Neural cell (in vitro differentiated cells): ENCODE measurements around the gene RASSF4. TPM values are rescaled to one million over a fixed set of nuclear protein-coding genes. Genes with fewer than 3 reads are reported as not detected.

Source experiments
- H2AFZ ChIP-seq: fragments of 200-600, 300-800 bp; sonication (generic), shearing (Covaris generic); 2 replicates; pipeline ENCODE4 v1.6.0; 2014; ENCODE audit warnings: low read depth, mild to moderate bottlenecking, antibody characterized with exemption, low read length, moderate library complexity
- H3F3A ChIP-seq: fragments of 200-600 bp; shearing (Covaris generic); 2 replicates; pipeline ENCODE4 v1.6.1; 2016; ENCODE audit warnings: mild to moderate bottlenecking, moderate library complexity, mixed read lengths, antibody characterized with exemption, low read length; ENCODE audit not compliant: insufficient read depth, poor library complexity, severe bottlenecking
- H3K27ac ChIP-seq: fragments of 200-600, 300-800 bp; sonication (generic), shearing (Covaris generic); 2 replicates; pipeline ENCODE4 v1.5.1; 2014; ENCODE audit warnings: mild to moderate bottlenecking, low read length, moderate library complexity
- H3K27me3 ChIP-seq: fragments of 300-800, 200-600 bp; sonication (generic), shearing (Covaris generic); 2 replicates; pipeline ENCODE4 v1.6.0; 2014; ENCODE audit warnings: mild to moderate bottlenecking, low read depth, low read length, moderate library complexity; ENCODE audit not compliant: insufficient read depth
- H3K36me3 ChIP-seq: fragments of 300-800, 200-600 bp; sonication (generic), shearing (Covaris generic); 2 replicates; pipeline ENCODE4 v1.5.1; 2014; ENCODE audit warnings: mild to moderate bottlenecking, antibody characterized with exemption, low read length, moderate library complexity; ENCODE audit not compliant: insufficient read depth
- H3K4me2 ChIP-seq: fragments of 300-800, 200-600 bp; sonication (generic), shearing (Covaris generic); 2 replicates; pipeline ENCODE4 v1.6.0; 2014; ENCODE audit warnings: mild to moderate bottlenecking, low read length
- H3K4me3 ChIP-seq: fragments of 300-800, 200-600 bp; sonication (generic), shearing (Covaris generic); 2 replicates; pipeline ENCODE4 v1.5.1; 2014; ENCODE audit warnings: mild to moderate bottlenecking, low read length, moderate library complexity
- H3K79me2 ChIP-seq: fragments of 200-600 bp; shearing (Covaris generic); replicated peaks from 2 replicates; pipeline ENCODE4 v1.6.0; 2014; ENCODE audit warnings: mild to moderate bottlenecking, low read length, moderate library complexity; ENCODE audit not compliant: insufficient read depth
- H3K9ac ChIP-seq: fragments of 300-800, 200-600 bp; sonication (generic), shearing (Covaris generic); 2 replicates; pipeline ENCODE4 v1.6.1; 2016; ENCODE audit warnings: mild to moderate bottlenecking, low read length, mixed read lengths
- H3K9me2 ChIP-seq: fragments of 200-600 bp; shearing (Covaris generic); 2 replicates; pipeline ENCODE4 v1.6.1; 2016; ENCODE audit warnings: mild to moderate bottlenecking, low read length, mixed read lengths; ENCODE audit not compliant: insufficient read depth
- H3K9me3 ChIP-seq: fragments of 200-600, 300-800 bp; sonication (generic), shearing (Covaris generic); 2 replicates; pipeline ENCODE4 v1.6.1; 2016; ENCODE audit warnings: mild to moderate bottlenecking, mixed run types, low read length, moderate library complexity, mixed read lengths
- H4K20me1 ChIP-seq: fragments of 200-600 bp; shearing (Covaris generic); 2 replicates; pipeline ENCODE4 v1.6.1; 2016; ENCODE audit warnings: mild to moderate bottlenecking, mixed run types; ENCODE audit not compliant: insufficient read depth
- EP300 ChIP-seq: fragments of 450-650 bp; conservative IDR thresholded peaks from 2 replicates; pipeline ENCODE4 v1.6.1; 2014; ENCODE audit warnings: antibody characterized with exemption, mild to moderate bottlenecking, moderate library complexity; ENCODE audit not compliant: poor library complexity, severe bottlenecking
- EZH2 ChIP-seq: fragments of 200-600, 300-800 bp; shearing (Covaris generic), sonication (generic); IDR thresholded peaks from 2 replicates; pipeline ENCODE4 v1.6.1; 2014; ENCODE audit warnings: antibody characterized with exemption, low read length, borderline replicate concordance, mild to moderate bottlenecking; ENCODE audit not compliant: insufficient read depth, poor library complexity, severe bottlenecking
- MXI1 ChIP-seq: fragments of 450-650 bp; conservative IDR thresholded peaks from 2 replicates; pipeline ENCODE4 v1.6.1; 2014; ENCODE audit warnings: antibody characterized with exemption, mild to moderate bottlenecking; ENCODE audit not compliant: poor library complexity, severe bottlenecking
- POLR2AphosphoS5 ChIP-seq: IDR thresholded peaks from 2 replicates; pipeline ENCODE4 v1.6.1; 2012
- RAD21 ChIP-seq: fragments of 450-650 bp; conservative IDR thresholded peaks from 2 replicates; pipeline ENCODE4 v1.6.1; 2014; ENCODE audit warnings: antibody characterized with exemption, mild to moderate bottlenecking, moderate library complexity
- SMC3 ChIP-seq: fragments of 450-650 bp; conservative IDR thresholded peaks from 2 replicates; pipeline ENCODE4 v1.6.1; 2014; ENCODE audit warnings: antibody characterized with exemption, mild to moderate bottlenecking, moderate library complexity; ENCODE audit not compliant: poor library complexity
- TAF1 ChIP-seq: IDR thresholded peaks from 2 replicates; pipeline ENCODE4 v1.6.1; 2012; ENCODE audit warnings: low read depth
- polyA plus RNA-seq: library from polyadenylated mRNA; depleted of rRNA; stranded (reverse); fragments of >200 nt; gene quantifications from 2 replicates; pipeline ENCODE4 v1.2.3, GENCODE V29; 2014
- TF ChIP-seq, protein P1 (sequence below): IDR thresholded peaks from 2 replicates; pipeline ENCODE4 v1.6.1; 2012; ENCODE audit warnings: borderline replicate concordance
- TF ChIP-seq, protein P2 (sequence below): fragments of 450-650 bp; IDR thresholded peaks from 2 replicates; pipeline ENCODE4 v1.5.1; 2014; ENCODE audit warnings: antibody characterized with exemption, mild to moderate bottlenecking, moderate library complexity; ENCODE audit not compliant: poor library complexity, severe bottlenecking

Gene RASSF4
- polyA plus RNA-seq, 1 donor from 2014 or later = 10.2 TPM

DNA sequence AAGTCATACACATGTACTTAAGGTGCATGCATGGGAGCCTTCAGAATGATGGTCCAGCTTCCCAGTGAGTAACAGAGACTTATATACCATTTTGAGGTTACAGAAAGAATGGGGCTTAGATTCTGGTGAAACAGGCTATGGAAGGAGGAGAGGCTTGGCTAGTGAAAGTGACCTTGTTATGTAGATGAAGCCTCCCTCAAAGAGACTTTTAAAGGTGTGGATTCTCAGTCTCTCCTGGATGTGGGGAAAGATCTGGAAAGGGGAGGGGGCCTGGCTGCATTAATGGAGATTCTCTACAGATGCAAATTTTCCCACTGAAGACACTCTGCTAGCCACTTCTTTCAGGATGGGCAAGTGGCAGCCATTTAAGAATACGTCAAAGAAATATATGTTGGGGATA is 5.5 kb downstream of the RASSF4 start:
- H3K4me3 ChIP-seq = no peak overlapping the region
- H2AFZ ChIP-seq = no peak overlapping the region
- H3K9me2 ChIP-seq = no peaks in the 10 kb centered on the region
- no peaks in the 10 kb centered on the region for H3F3A ChIP-seq
- H3K36me3 ChIP-seq = no peaks in the 10 kb centered on the region
- H3K27me3 ChIP-seq = no peaks in the 10 kb centered on the region
- TF ChIP-seq, protein P1, sequence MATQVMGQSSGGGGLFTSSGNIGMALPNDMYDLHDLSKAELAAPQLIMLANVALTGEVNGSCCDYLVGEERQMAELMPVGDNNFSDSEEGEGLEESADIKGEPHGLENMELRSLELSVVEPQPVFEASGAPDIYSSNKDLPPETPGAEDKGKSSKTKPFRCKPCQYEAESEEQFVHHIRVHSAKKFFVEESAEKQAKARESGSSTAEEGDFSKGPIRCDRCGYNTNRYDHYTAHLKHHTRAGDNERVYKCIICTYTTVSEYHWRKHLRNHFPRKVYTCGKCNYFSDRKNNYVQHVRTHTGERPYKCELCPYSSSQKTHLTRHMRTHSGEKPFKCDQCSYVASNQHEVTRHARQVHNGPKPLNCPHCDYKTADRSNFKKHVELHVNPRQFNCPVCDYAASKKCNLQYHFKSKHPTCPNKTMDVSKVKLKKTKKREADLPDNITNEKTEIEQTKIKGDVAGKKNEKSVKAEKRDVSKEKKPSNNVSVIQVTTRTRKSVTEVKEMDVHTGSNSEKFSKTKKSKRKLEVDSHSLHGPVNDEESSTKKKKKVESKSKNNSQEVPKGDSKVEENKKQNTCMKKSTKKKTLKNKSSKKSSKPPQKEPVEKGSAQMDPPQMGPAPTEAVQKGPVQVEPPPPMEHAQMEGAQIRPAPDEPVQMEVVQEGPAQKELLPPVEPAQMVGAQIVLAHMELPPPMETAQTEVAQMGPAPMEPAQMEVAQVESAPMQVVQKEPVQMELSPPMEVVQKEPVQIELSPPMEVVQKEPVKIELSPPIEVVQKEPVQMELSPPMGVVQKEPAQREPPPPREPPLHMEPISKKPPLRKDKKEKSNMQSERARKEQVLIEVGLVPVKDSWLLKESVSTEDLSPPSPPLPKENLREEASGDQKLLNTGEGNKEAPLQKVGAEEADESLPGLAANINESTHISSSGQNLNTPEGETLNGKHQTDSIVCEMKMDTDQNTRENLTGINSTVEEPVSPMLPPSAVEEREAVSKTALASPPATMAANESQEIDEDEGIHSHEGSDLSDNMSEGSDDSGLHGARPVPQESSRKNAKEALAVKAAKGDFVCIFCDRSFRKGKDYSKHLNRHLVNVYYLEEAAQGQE = no peak
- TF ChIP-seq EZH2 = no peak
- TF ChIP-seq POLR2AphosphoS5 = no peak
- TF ChIP-seq RAD21 = no peak
- no peak for TF ChIP-seq EP300
- no peak for TF ChIP-seq SMC3
- TF ChIP-seq TAF1 = no peak
- no peak for TF ChIP-seq MXI1
- TF ChIP-seq, protein P2, sequence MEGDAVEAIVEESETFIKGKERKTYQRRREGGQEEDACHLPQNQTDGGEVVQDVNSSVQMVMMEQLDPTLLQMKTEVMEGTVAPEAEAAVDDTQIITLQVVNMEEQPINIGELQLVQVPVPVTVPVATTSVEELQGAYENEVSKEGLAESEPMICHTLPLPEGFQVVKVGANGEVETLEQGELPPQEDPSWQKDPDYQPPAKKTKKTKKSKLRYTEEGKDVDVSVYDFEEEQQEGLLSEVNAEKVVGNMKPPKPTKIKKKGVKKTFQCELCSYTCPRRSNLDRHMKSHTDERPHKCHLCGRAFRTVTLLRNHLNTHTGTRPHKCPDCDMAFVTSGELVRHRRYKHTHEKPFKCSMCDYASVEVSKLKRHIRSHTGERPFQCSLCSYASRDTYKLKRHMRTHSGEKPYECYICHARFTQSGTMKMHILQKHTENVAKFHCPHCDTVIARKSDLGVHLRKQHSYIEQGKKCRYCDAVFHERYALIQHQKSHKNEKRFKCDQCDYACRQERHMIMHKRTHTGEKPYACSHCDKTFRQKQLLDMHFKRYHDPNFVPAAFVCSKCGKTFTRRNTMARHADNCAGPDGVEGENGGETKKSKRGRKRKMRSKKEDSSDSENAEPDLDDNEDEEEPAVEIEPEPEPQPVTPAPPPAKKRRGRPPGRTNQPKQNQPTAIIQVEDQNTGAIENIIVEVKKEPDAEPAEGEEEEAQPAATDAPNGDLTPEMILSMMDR = no peak
- no peaks in the 10 kb centered on the region for H4K20me1 ChIP-seq
- no peaks in the 10 kb centered on the region for H3K79me2 ChIP-seq
- H3K9me3 ChIP-seq = no peaks in the 10 kb centered on the region
- H3K9ac ChIP-seq = no peak overlapping the region
- no peak overlapping the region for H3K4me2 ChIP-seq
- no peak overlapping the region for H3K27ac ChIP-seq

DNA sequence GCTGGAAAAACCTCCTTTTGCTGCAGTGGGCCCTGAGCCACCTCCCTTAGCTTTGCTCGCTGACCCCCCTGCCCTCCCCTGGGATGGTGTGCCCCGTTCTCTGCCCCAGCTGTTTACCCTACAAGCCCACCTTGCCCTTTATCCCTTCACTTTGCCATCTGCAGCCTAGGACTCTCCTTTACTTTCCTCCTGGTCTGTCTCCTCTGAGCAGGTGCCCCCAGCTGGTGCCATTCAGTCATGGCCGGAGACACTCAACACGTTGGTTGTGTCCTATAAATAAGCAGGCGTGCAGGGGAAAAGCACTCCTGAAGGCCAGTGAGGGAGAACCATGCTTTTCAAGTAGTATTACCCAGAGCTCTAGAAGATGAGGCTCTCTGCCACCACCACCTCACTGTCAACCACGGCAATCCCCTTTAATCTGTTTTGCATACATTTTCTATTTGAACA is 6.1 kb downstream of the RASSF4 start:
- Histone ChIP-seq H3F3A (no peaks in the 10 kb centered on the region), H3K9me2 (no peaks in the 10 kb centered on the region), H3K9ac (no peak overlapping the region), H3K79me2 (no peaks in the 10 kb centered on the region), H3K4me2 (no peak overlapping the region), H3K27ac (no peak overlapping the region), H2AFZ (no peak overlapping the region), H3K27me3 (no peaks in the 10 kb centered on the region), H4K20me1 (no peaks in the 10 kb centered on the region), H3K9me3 (no peaks in the 10 kb centered on the region), H3K36me3 (no peaks in the 10 kb centered on the region), H3K4me3 (no peak overlapping the region)
- TF ChIP-seq RAD21 (no peak), EZH2 (no peak), EP300 (no peak), TAF1 (no peak), SMC3 (no peak), MXI1 (no peak), POLR2AphosphoS5 (no peak)
- TF ChIP-seq, protein P2 = no peak
- TF ChIP-seq, protein P1 = no peak
